ENCODE data around the gene INTS11. TPM values are rescaled to one million over a fixed set of nuclear protein-coding genes. Genes with fewer than 3 reads are reported as not detected.

INTS11 gene
- total and polyA plus RNA-seq, 2 donors from 2014 or later, result 73.6 to 100 TPM

DNA sequence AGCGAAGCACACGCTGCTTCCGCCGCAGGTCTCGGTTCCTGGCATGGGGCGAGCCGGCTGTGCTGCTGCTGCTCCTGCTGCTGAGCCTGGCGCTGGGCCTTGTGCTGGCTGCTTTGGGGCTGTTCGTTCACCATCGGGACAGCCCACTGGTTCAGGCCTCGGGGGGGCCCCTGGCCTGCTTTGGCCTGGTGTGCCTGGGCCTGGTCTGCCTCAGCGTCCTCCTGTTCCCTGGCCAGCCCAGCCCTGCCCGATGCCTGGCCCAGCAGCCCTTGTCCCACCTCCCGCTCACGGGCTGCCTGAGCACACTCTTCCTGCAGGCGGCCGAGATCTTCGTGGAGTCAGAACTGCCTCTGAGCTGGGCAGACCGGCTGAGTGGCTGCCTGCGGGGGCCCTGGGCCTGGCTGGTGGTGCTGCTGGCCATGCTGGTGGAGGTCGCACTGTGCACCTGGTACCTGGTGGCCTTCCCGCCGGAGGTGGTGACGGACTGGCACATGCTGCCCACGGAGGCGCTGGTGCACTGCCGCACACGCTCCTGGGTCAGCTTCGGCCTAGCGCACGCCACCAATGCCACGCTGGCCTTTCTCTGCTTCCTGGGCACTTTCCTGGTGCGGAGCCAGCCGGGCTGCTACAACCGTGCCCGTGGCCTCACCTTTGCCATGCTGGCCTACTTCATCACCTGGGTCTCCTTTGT is 9.2 kb upstream of the INTS11 start:
- peaks cover 0 to 3% (median 0%) of the 10 kb centered on the region in 3 donors for H3K4me1 ChIP-seq (ENCODE audit: control insufficient read depth in 2 of 3, insufficient read depth in 2 of 3, low read depth in 1 of 3, low read length in 3 of 3)
- TF ChIP-seq, protein P1, sequence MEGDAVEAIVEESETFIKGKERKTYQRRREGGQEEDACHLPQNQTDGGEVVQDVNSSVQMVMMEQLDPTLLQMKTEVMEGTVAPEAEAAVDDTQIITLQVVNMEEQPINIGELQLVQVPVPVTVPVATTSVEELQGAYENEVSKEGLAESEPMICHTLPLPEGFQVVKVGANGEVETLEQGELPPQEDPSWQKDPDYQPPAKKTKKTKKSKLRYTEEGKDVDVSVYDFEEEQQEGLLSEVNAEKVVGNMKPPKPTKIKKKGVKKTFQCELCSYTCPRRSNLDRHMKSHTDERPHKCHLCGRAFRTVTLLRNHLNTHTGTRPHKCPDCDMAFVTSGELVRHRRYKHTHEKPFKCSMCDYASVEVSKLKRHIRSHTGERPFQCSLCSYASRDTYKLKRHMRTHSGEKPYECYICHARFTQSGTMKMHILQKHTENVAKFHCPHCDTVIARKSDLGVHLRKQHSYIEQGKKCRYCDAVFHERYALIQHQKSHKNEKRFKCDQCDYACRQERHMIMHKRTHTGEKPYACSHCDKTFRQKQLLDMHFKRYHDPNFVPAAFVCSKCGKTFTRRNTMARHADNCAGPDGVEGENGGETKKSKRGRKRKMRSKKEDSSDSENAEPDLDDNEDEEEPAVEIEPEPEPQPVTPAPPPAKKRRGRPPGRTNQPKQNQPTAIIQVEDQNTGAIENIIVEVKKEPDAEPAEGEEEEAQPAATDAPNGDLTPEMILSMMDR (IDR thresholded peaks at IDR 0.05; ENCODE audit: borderline replicate concordance, extremely low read depth, insufficient read depth), result no peak
- H3K9me3 ChIP-seq (ENCODE audit: control insufficient read depth in 2 of 3, insufficient read depth in 1 of 3, low read length in 3 of 3), result peaks cover 0 to 1% (median 0%) of the 10 kb centered on the region in 3 donors
- H3K36me3 ChIP-seq (ENCODE audit: control insufficient read depth in 2 of 3, insufficient read depth in 3 of 3, low read length in 3 of 3), result peaks cover 0 to 3% (median 0%) of the 10 kb centered on the region in 3 donors
- DNase-seq (no peak), FAIRE-seq (no peak)
- H3K4me3 ChIP-seq (ENCODE audit: low read length in 3 of 3), result no peak overlapping the region
- H3K27me3 ChIP-seq (ENCODE audit: control insufficient read depth, insufficient read depth, low read length), result no peaks in the 10 kb centered on the region
- H3K9ac ChIP-seq (ENCODE audit: low read length in 3 of 3), result no peak overlapping the region
- H3K27ac ChIP-seq (ENCODE audit: low read depth in 2 of 2, low read length in 2 of 2), result no peak overlapping the region
- intact Hi-C loops (cut with DNase I), result no loop called here

DNA sequence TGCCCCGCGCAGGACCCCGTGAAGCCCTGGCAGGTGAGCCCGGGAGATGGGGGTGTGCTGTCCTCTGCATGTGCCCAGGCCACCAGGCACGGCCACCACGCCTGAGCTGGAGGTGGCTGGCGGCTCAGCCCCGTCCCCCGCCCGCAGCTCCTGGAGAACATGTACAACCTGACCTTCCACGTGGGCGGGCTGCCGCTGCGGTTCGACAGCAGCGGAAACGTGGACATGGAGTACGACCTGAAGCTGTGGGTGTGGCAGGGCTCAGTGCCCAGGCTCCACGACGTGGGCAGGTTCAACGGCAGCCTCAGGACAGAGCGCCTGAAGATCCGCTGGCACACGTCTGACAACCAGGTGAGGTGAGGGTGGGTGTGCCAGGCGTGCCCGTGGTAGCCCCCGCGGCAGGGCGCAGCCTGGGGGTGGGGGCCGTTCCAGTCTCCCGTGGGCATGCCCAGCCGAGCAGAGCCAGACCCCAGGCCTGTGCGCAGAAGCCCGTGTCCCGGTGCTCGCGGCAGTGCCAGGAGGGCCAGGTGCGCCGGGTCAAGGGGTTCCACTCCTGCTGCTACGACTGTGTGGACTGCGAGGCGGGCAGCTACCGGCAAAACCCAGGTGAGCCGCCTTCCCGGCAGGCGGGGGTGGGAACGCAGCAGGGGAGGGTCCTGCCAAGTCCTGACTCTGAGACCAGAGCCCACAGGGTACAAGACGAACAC is 8.5 kb upstream of the INTS11 start:
- peaks cover 0 to 3% (median 0%) of the 10 kb centered on the region in 3 donors for H3K36me3 ChIP-seq (ENCODE audit: control insufficient read depth in 2 of 3, insufficient read depth in 3 of 3, low read length in 3 of 3)

DNA sequence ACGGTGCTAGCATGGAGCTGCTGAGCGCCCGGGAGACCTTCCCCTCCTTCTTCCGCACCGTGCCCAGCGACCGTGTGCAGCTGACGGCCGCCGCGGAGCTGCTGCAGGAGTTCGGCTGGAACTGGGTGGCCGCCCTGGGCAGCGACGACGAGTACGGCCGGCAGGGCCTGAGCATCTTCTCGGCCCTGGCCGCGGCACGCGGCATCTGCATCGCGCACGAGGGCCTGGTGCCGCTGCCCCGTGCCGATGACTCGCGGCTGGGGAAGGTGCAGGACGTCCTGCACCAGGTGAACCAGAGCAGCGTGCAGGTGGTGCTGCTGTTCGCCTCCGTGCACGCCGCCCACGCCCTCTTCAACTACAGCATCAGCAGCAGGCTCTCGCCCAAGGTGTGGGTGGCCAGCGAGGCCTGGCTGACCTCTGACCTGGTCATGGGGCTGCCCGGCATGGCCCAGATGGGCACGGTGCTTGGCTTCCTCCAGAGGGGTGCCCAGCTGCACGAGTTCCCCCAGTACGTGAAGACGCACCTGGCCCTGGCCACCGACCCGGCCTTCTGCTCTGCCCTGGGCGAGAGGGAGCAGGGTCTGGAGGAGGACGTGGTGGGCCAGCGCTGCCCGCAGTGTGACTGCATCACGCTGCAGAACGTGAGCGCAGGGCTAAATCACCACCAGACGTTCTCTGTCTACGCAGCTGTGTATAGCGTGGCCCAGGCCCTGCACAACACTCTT is 7.7 kb upstream of the INTS11 start:
- Histone ChIP-seq H3K27me3 (ENCODE audit: control insufficient read depth, insufficient read depth, low read length) (no peaks in the 10 kb centered on the region), H3K4me3 (ENCODE audit: low read length in 3 of 3) (no peak overlapping the region), H3K9me3 (ENCODE audit: control insufficient read depth in 2 of 3, insufficient read depth in 1 of 3, low read length in 3 of 3) (peaks cover 0 to 1% (median 0%) of the 10 kb centered on the region in 3 donors), H3K27ac (ENCODE audit: low read depth in 2 of 2, low read length in 2 of 2) (no peak overlapping the region), H3K4me1 (ENCODE audit: control insufficient read depth in 2 of 3, insufficient read depth in 2 of 3, low read depth in 1 of 3, low read length in 3 of 3) (peaks cover 0 to 3% (median 0%) of the 10 kb centered on the region in 3 donors), H3K36me3 (ENCODE audit: control insufficient read depth in 2 of 3, insufficient read depth in 3 of 3, low read length in 3 of 3) (peaks cover 0 to 3% (median 0%) of the 10 kb centered on the region in 3 donors), H3K9ac (ENCODE audit: low read length in 3 of 3) (no peak overlapping the region)
- FAIRE-seq (no peak), DNase-seq (no peak)
- intact Hi-C loops (cut with DNase I), result no loop called here
- TF ChIP-seq, protein P1 (IDR thresholded peaks at IDR 0.05; ENCODE audit: borderline replicate concordance, extremely low read depth, insufficient read depth), result no peak

More for the DNA sequence above, 8.5 kb upstream of the INTS11 start:
- H3K27me3 ChIP-seq (ENCODE audit: control insufficient read depth, insufficient read depth, low read length), result no peaks in the 10 kb centered on the region
- no peak for FAIRE-seq
- H3K9me3 ChIP-seq (ENCODE audit: control insufficient read depth in 2 of 3, insufficient read depth in 1 of 3, low read length in 3 of 3), result peaks cover 0 to 1% (median 0%) of the 10 kb centered on the region in 3 donors
- no peak overlapping the region for H3K9ac ChIP-seq (ENCODE audit: low read length in 3 of 3)
- TF ChIP-seq, protein P1 (IDR thresholded peaks at IDR 0.05; ENCODE audit: borderline replicate concordance, extremely low read depth, insufficient read depth), result no peak
- no peak for DNase-seq
- intact Hi-C loops (cut with DNase I), result no loop called here
- H3K27ac ChIP-seq (ENCODE audit: low read depth in 2 of 2, low read length in 2 of 2), result no peak overlapping the region
- peaks cover 0 to 3% (median 0%) of the 10 kb centered on the region in 3 donors for H3K4me1 ChIP-seq (ENCODE audit: control insufficient read depth in 2 of 3, insufficient read depth in 2 of 3, low read depth in 1 of 3, low read length in 3 of 3)
- H3K4me3 ChIP-seq (ENCODE audit: low read length in 3 of 3), result no peak overlapping the region
